LoVo (cell line): Measurements from ENCODE around the gene RFX6.
"Not testable (repeated sequence)": the region's sequence is repeated elsewhere in the genome, so short reads cannot be mapped to it uniquely, and the experiment has no call there.

Experiments used
- DNase-seq: peaks from one replicate; pipeline ENCODE4 v3.0.0-alpha.2; 2016; ENCODE audit warnings: low spot score

RFX6 gene

GRCh38 chr6:116876635-116877611 lies at the start of gene RFX6:
Gene RFX6, plus strand, starts transcription at chr6:116877242. Its CDS starts 34 bp downstream, at chr6:116877276.
- DNase-seq: no peak

GRCh38 chr6:116827561-116828240 lies 49.3 kb upstream of the RFX6 start:
- DNase-seq: no peak

- no peak for DNase-seq
Observed at GRCh38 chr6:116828983-116829382, 48.1 kb upstream of the RFX6 start, which contains the start of gene GPRC6A. Gene GPRC6A, minus strand, starts transcription at chr6:116829083. Its CDS starts 70 bp downstream, at chr6:116829013.

- DNase-seq: not testable (repeated sequence)
Observed at GRCh38 chr6:116834526-116834925, 42.5 kb upstream of the RFX6 start.

- DNase-seq: no peak
Observed at GRCh38 chr6:116836606-116837342, 40.3 kb upstream of the RFX6 start.

- no peak for DNase-seq
Observed at GRCh38 chr6:116840091-116840490, 37.0 kb upstream of the RFX6 start.

GRCh38 chr6:116842459-116842858 lies 34.6 kb upstream of the RFX6 start:
- no peak for DNase-seq

- peak; percentile 45 for DNase-seq
Observed at GRCh38 chr6:116847227-116847626, 29.8 kb upstream of the RFX6 start.

GRCh38 chr6:116858060-116858459 lies 19.0 kb upstream of the RFX6 start:
- DNase-seq: no peak

GRCh38 chr6:116859264-116859663 lies 17.8 kb upstream of the RFX6 start:
- DNase-seq: no peak

GRCh38 chr6:116866281-116866871 lies 10.7 kb upstream of the RFX6 start:
- DNase-seq: no peak

- no peak for DNase-seq
Observed at GRCh38 chr6:116872771-116873170, 4.3 kb upstream of the RFX6 start.

- no peak for DNase-seq
Observed at GRCh38 chr6:116876107-116876506, 935 bp upstream of the RFX6 start.

- peak; percentile 14 for DNase-seq
Observed at GRCh38 chr6:116877743-116878142, 701 bp downstream of the RFX6 start.

- no peak for DNase-seq
Observed at GRCh38 chr6:116881236-116881635, 4.2 kb downstream of the RFX6 start.

GRCh38 chr6:116883005-116883404 lies 6.0 kb downstream of the RFX6 start:
- DNase-seq: no peak

GRCh38 chr6:116884530-116884929 lies 7.5 kb downstream of the RFX6 start:
- DNase-seq: no peak

GRCh38 chr6:116887168-116887567 lies 10.1 kb downstream of the RFX6 start:
- DNase-seq: no peak

GRCh38 chr6:116887894-116888293 lies 10.9 kb downstream of the RFX6 start:
- DNase-seq: no peak

GRCh38 chr6:116888732-116889360 lies 11.8 kb downstream of the RFX6 start:
- no peak for DNase-seq

GRCh38 chr6:116894669-116895068 lies 17.6 kb downstream of the RFX6 start:
- no peak for DNase-seq
